ENCODE results near the gene LNX2. TPM values are rescaled to one million over a fixed set of nuclear protein-coding genes. Genes with fewer than 3 reads are reported as not detected.

The LNX2 gene
- total RNA-seq, 3 donors from 2014 or later, result 5.9 to 19.3 (median 19.2) TPM

DNA sequence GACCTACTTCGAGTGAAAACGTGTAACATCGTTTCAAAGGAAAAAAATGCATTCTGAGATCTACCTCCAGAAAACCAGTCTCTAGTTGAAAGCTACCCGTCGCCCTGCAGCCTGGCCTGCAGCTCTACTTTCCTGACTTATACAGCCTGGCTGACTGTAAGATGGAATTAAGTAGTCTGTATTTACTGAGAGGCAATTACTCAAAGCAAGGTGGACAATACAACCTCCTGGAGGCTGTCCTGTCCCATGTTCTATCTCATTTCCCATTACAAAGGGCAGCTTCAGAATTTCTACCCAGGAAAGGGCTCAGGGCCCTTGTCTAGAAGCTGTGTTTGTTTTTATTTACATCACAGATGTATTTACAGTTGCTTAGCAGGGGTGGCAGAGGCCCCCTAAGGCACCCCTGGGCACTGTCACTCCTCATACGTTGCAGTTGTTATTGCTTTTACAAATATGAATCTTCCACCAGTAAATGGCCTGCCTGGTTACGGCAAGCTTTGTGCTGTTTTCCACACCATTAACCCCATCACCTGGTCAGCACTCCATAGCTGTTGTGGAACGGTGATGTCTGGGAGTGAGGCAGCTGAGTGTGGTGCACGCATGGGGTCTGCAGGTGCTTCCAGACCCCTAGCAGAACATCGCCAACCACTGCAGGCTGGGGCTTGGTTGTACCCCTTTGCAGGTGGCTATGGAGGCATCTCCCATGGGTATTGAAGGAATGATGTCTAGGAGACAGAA, 123.6 kb downstream of the LNX2 start:
- intact Hi-C loops (cut with DNase I; ENCODE audit: low total_unique reads), result no loop called here
- H3K4me3 ChIP-seq, result no peak overlapping the region
- H3K27me3 ChIP-seq, result no peaks in the 10 kb centered on the region
- no peaks in the 10 kb centered on the region for H3K4me1 ChIP-seq
- H3K27ac ChIP-seq, result no peak overlapping the region
- DNase-seq (ENCODE audit: low spot score in 2 of 2), result no peak
- no peaks in the 10 kb centered on the region for H3K36me3 ChIP-seq
- TF ChIP-seq POLR2AphosphoS5 (IDR thresholded peaks at IDR 0.05), result no peak
- no peak for TF ChIP-seq POLR2A (IDR thresholded peaks at IDR 0.05)
- TF ChIP-seq, protein P1, sequence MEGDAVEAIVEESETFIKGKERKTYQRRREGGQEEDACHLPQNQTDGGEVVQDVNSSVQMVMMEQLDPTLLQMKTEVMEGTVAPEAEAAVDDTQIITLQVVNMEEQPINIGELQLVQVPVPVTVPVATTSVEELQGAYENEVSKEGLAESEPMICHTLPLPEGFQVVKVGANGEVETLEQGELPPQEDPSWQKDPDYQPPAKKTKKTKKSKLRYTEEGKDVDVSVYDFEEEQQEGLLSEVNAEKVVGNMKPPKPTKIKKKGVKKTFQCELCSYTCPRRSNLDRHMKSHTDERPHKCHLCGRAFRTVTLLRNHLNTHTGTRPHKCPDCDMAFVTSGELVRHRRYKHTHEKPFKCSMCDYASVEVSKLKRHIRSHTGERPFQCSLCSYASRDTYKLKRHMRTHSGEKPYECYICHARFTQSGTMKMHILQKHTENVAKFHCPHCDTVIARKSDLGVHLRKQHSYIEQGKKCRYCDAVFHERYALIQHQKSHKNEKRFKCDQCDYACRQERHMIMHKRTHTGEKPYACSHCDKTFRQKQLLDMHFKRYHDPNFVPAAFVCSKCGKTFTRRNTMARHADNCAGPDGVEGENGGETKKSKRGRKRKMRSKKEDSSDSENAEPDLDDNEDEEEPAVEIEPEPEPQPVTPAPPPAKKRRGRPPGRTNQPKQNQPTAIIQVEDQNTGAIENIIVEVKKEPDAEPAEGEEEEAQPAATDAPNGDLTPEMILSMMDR (IDR thresholded peaks at IDR 0.05), result no peak
- no peaks in the 10 kb centered on the region for H3K9me3 ChIP-seq

DNA sequence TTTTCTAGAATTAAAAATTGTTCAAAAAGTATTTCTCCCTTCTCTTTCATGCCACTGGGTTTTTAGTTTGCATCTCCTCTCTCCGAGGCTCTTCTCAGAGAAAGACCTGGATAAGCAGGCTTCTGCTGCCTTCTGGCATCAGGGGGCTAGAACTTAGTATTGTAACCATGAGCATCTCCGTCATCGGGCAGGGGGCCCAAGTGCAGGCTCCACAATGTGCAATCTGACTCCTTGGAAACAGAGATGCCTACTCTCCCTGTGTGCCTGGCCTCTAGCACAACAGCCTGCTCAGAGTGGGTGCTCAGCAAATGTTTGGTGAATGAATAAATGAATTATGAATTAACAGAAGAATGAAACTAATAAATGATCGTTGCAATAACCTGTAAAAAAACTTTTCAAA, 124.3 kb downstream of the LNX2 start:
- Histone ChIP-seq H3K27ac (no peak overlapping the region), H3K4me1 (no peaks in the 10 kb centered on the region), H3K9me3 (no peaks in the 10 kb centered on the region), H3K36me3 (no peaks in the 10 kb centered on the region), H3K4me3 (no peak overlapping the region), H3K27me3 (no peaks in the 10 kb centered on the region)
- DNase-seq (ENCODE audit: low spot score in 2 of 2), result no peak
- intact Hi-C loops (cut with DNase I; ENCODE audit: low total_unique reads), result no loop called here
- no peak for TF ChIP-seq POLR2AphosphoS5 (IDR thresholded peaks at IDR 0.05)
- TF ChIP-seq, protein P1 (IDR thresholded peaks at IDR 0.05), result no peak
- no peak for TF ChIP-seq POLR2A (IDR thresholded peaks at IDR 0.05)

Other genes with a start within 250 kb of the LNX2 start
- gene GTF3A, start 195.9 kb downstream of the LNX2 start, total RNA-seq, result 100 to 1,000 TPM; 124 to 186 (median 175) TPM
- gene MTIF3, start 170.0 kb downstream of the LNX2 start, total RNA-seq, result 100 to 1,000 TPM in 1 of 3 donors, 10 to 100 TPM in 2; 67.5 to 146 (median 72.7) TPM
- 100 to 1,000 TPM; 103 to 130 (median 115) TPM for gene POLR1D, start 1.4 kb upstream of the LNX2 start, total RNA-seq
- gene GSX1, start 172.0 kb upstream of the LNX2 start, total RNA-seq, result not detected

Data from breast epithelium (tissue), 4 donors.